NCI-H146 (cell line): ENCODE data around the gene UBE2L5.

ENCODE experiments used
- DNase-seq: peaks from one replicate; lab custom pipeline; 2025; lab: John Stamatoyannopoulos, UW

UBE2L5 gene

GRCh38 chr13:30406779-30407416 lies 15.4 kb upstream of the UBE2L5 start:
- no peak for DNase-seq

DNA sequence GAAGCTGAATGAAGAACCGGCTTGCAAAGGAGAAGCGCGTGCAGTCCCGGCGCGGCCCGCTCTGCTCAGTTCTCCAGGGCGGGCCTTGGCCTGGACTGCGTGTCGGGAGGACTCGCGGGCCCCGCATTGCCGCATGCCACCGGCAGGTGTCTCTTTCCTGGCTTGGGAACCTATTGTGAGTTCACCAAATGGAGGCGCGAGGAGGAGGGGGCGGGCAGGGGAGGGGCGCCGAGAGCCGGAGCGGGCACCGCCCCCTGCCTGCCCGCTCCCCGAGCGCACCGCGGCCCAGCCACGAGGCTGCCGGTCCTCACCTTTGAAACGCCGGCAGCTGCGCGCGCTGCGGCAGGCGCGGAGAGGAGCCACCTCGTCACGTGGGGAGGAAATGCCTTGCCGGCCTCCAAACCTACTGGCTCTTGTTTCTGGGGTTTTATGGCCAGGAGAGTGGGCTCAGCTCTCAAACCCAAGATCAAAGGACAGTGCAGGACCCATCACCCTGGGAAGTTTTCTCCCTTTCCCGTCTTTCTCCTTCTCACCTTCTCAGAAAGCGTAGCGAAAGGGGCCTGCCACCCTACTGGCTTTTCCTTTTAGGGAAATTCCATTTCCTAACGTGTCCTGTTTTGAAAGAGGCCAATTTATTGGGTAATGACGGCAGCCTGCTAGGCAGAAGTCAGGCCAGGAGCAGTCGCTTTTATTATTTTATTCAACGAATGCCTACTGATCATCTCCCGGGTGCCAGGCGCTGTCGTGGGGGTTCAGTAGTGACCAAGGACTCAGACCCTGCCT lies 13.8 kb upstream of the UBE2L5 start:
- no peak for DNase-seq

- DNase-seq, result no peak
These were observed 12.2 kb upstream of the UBE2L5 start for GRCh38 chr13:30409886-30410704.

- no peak for DNase-seq
These were observed 11.6 kb upstream of the UBE2L5 start for GRCh38 chr13:30410705-30411125.

GRCh38 chr13:30412346-30412745 lies 9.9 kb upstream of the UBE2L5 start:
- DNase-seq, result no peak

- DNase-seq, result no peak
These were observed 8.5 kb upstream of the UBE2L5 start for GRCh38 chr13:30413842-30414241.

DNA sequence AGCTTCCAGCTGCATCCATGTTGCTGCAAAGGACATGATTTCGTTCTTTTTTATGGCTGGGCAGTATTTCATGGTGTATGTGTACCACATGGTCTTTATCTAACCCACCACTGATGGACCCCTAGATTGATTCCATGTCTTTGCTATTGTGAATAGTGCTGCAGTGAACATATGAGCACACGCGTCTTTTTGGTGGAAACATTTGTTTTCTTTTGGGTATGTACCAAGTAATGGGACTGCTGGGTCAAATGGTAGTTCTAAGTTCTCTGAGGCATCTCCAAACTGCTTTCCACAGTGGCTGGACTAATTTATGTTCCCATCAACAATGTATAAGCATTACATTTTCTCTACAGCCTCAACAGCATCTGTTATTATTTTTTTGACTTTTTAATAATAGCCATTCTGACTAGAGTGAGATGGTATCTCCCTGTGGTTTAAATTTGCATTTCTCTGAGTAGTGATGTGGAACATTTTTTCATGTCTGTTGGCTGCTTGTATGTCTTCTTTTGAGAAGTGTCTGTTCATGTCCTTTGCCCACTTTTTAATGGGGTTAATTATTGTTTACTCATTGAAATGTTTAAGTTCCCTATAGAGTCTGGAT lies 6.8 kb upstream of the UBE2L5 start:
- no peak for DNase-seq

- DNase-seq, result no peak
These were observed 5.8 kb upstream of the UBE2L5 start for GRCh38 chr13:30416471-30416870.

GRCh38 chr13:30418075-30418716 lies 4.1 kb upstream of the UBE2L5 start:
- peak; percentile 13 for DNase-seq

DNA sequence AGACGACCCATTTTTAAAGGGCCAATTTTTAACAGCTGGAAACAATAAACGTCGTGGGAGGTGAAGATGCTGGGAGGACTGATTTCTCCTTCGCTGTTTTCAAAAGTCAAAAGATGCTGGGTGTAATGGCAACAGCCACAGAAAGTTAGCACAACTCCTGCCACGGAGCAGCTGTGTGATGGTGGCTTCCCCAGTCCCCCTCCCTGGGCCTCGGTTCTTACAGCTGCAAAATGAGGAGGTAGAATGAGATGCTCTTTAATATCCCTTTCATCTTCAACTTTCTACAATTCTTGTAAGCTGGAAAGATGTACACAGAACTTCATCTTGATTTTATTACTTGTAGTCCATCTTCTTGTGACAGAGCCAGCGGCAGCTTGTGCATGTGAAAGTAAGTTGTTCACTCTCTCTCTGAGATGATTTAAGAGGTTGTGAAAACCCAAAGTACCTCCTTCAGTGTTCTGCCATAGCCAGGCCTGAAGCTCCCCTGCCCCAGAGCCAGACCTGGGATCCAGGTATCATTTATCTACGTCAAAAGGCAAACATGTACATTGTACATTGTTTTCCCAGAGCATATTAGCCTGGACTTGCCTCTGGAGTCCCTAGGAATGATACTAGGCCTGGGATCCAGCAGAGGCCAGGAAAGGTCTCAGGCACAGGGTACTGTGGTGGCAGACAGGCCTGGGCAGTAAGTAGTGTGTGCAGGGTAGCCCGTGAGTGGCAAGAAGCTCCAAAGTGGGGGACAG lies 3.4 kb upstream of the UBE2L5 start:
- DNase-seq, result no peak

GRCh38 chr13:30421093-30422053 lies 920 bp upstream of the UBE2L5 start:
- DNase-seq, result peak; percentile 72

DNA sequence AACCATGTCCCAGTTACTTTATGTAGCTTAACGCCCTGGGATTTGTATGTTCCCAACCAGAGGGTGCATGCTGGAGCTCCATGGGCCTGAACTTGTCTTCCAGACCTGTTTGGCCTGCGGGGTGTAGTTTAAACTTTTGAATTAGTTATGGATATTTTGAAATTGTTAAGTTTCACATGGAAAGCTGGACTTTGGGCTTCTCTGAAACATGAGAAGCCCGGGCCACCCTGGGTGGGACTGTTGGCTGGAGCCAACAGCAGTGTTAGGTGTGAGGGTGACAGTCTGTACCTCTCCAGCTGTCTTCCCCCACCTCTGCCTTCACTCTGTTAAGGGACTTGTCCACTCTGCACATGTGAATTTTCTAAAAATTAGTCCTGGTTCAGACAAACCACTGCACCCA lies 1.6 kb downstream of the UBE2L5 start:
- no peak for DNase-seq

DNA sequence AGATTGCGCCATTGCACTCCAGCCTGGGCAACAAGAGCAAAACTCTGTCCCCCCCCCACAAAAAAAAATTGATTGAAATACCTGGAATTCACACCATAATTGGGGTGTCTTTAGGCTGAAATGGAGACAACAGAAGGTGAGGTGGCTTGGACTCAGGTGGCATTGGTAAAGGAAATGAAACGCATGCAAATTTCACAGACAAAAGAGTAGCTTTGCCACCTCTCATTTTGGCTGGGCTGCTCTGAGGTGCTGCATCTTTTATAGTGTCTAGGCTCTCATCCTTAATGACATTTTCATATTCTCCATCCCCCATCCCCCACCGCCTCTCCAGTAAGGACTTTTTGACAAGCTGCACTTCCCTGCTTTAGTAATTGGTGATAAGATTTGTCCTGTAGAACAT lies 6.9 kb downstream of the UBE2L5 start:
- no peak for DNase-seq

GRCh38 chr13:30429721-30430694 lies 7.7 kb downstream of the UBE2L5 start:
- no peak for DNase-seq

- no peak for DNase-seq
These were observed 9.1 kb downstream of the UBE2L5 start for GRCh38 chr13:30431269-30431940.

DNA sequence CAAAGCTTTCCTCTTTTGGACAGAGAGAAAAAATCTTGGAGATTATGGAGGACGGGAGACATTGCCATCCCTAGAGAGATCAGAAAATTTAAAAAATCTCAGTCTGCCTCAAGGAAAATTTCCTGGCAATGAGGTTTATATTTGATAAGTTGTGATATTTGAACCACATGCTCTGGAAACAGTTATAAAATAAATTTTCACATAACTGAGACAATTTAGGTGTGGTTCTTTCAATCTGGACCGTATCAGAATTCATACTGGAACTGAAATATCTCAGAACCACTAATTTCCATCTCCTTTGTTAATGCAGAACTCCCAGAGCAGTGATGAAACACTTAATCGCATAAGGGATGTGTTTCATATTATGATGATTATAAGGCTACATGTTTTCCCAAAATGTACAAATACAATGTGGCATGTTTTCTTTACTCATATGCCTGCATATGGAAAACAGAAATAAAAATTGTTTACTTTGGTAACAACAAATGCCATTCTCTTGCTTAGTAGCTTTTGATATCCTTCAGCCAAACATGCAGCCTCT lies 13.7 kb downstream of the UBE2L5 start:
- no peak for DNase-seq

DNA sequence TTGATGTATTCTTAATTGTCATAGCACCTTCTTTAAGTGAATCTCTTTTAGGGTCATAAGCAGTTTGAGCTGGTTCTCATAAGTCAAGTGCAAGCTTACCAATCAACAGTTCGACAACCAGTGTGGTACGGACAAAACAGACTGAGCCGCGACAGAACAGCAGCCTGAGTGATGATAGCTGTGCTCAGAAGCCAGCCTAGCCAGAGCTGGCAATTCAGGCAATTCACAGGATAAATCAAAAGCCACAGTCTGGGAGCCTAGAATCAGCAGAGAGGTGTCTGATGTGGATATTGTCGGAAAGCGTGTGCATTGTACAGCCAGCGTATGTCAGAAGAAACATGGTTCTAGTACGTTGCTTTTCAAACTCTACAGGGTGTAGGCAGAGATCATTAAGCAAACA lies 14.9 kb downstream of the UBE2L5 start:
- no peak for DNase-seq

- no peak for DNase-seq
These were observed 16.0 kb downstream of the UBE2L5 start for GRCh38 chr13:30438286-30438685.
